ENCODE results near the gene COG5.

COG5 gene

GRCh38 chr7:107609811-107610261, 46.1 kb upstream of the COG5 start:
- Histone ChIP-seq H3K27ac (ENCODE audit: low read depth, low read length) (no peak overlapping the region), H3K36me3 (ENCODE audit: control insufficient read depth, low read length) (peaks cover 20% of the 10 kb centered on the region; the same call in 1 of the 2 replicates), H3K4me1 (ENCODE audit: control insufficient read depth, low read length) (no peaks in the 10 kb centered on the region), H4K20me1 (ENCODE audit: control insufficient read depth, insufficient read depth, low read depth, low read length) (no peaks in the 10 kb centered on the region), H3K9me2 (replicated peaks; ENCODE audit: control insufficient read depth, low read length) (no peaks in the 10 kb centered on the region), H3K27me3 (ENCODE audit: control insufficient read depth, low read length) (no peaks in the 10 kb centered on the region), H3K9me3 (ENCODE audit: control insufficient read depth, insufficient read depth, low read length) (no peaks in the 10 kb centered on the region), H3K4me2 (ENCODE audit: low read length) (no peak overlapping the region), H3K4me3 (ENCODE audit: low read length) (no peak overlapping the region), H3F3A (ENCODE audit: control insufficient read depth, insufficient read depth) (no peaks in the 10 kb centered on the region), H3K79me2 (ENCODE audit: control insufficient read depth, low read length) (no peaks in the 10 kb centered on the region)
- TF ChIP-seq CTCF (IDR thresholded peaks at IDR 0.05; ENCODE audit: low read depth, low read length, poor library complexity, severe bottlenecking) (no peak), EZH2phosphoT487 (IDR thresholded peaks at IDR 0.05; ENCODE audit: borderline replicate concordance, low read length) (no peak)

GRCh38 chr7:107606303-107606702, 42.6 kb upstream of the COG5 start:
- no peaks in the 10 kb centered on the region for H3K27me3 ChIP-seq (ENCODE audit: control insufficient read depth, low read length)
- no peak overlapping the region for H3K27ac ChIP-seq (ENCODE audit: low read depth, low read length)
- no peaks in the 10 kb centered on the region for H3K4me1 ChIP-seq (ENCODE audit: control insufficient read depth, low read length)
- peaks cover 10% of the 10 kb centered on the region for H3K36me3 ChIP-seq (ENCODE audit: control insufficient read depth, low read length)
- H4K20me1 ChIP-seq (ENCODE audit: control insufficient read depth, insufficient read depth, low read depth, low read length), result no peaks in the 10 kb centered on the region
- H3K4me2 ChIP-seq (ENCODE audit: low read length), result no peak overlapping the region
- no peaks in the 10 kb centered on the region for H3F3A ChIP-seq (ENCODE audit: control insufficient read depth, insufficient read depth)
- H3K9me3 ChIP-seq (ENCODE audit: control insufficient read depth, insufficient read depth, low read length), result no peaks in the 10 kb centered on the region
- no peaks in the 10 kb centered on the region for H3K79me2 ChIP-seq (ENCODE audit: control insufficient read depth, low read length)
- H3K9me2 ChIP-seq (replicated peaks; ENCODE audit: control insufficient read depth, low read length), result no peaks in the 10 kb centered on the region
- TF ChIP-seq EZH2phosphoT487 (IDR thresholded peaks at IDR 0.05; ENCODE audit: borderline replicate concordance, low read length), result no peak
- no peak for TF ChIP-seq CTCF (IDR thresholded peaks at IDR 0.05; ENCODE audit: low read depth, low read length, poor library complexity, severe bottlenecking)
- no peak overlapping the region for H3K4me3 ChIP-seq (ENCODE audit: low read length)

- no peaks in the 10 kb centered on the region for H3K9me3 ChIP-seq (ENCODE audit: control insufficient read depth, insufficient read depth, low read length)
- H3K36me3 ChIP-seq (ENCODE audit: control insufficient read depth, low read length), result peaks cover 18% of the 10 kb centered on the region
- H3F3A ChIP-seq (ENCODE audit: control insufficient read depth, insufficient read depth), result no peaks in the 10 kb centered on the region
- no peaks in the 10 kb centered on the region for H3K27me3 ChIP-seq (ENCODE audit: control insufficient read depth, low read length)
- no peaks in the 10 kb centered on the region for H3K9me2 ChIP-seq (replicated peaks; ENCODE audit: control insufficient read depth, low read length)
- no peak for TF ChIP-seq CTCF (IDR thresholded peaks at IDR 0.05; ENCODE audit: low read depth, low read length, poor library complexity, severe bottlenecking)
- no peak for TF ChIP-seq EZH2phosphoT487 (IDR thresholded peaks at IDR 0.05; ENCODE audit: borderline replicate concordance, low read length)
- no peaks in the 10 kb centered on the region for H3K4me1 ChIP-seq (ENCODE audit: control insufficient read depth, low read length)
- H3K27ac ChIP-seq (ENCODE audit: low read depth, low read length), result no peak overlapping the region
- no peak overlapping the region for H3K4me3 ChIP-seq (ENCODE audit: low read length)
- H3K79me2 ChIP-seq (ENCODE audit: control insufficient read depth, low read length), result no peaks in the 10 kb centered on the region
- no peaks in the 10 kb centered on the region for H4K20me1 ChIP-seq (ENCODE audit: control insufficient read depth, insufficient read depth, low read depth, low read length)
- H3K4me2 ChIP-seq (ENCODE audit: low read length), result no peak overlapping the region
Measured at GRCh38 chr7:107605218-107605815, 41.6 kb upstream of the COG5 start.

Measured in DOHH2 (cell line).